Stimulated activated CD8-positive, alpha-beta memory T cell treated with anti-CD3 and anti-CD28 coated beads, Interleukin-12 subunit alpha, Interleukin-12 subunit beta, amount 100 ng/mL, for 1 hour (primary cell): Measurements from ENCODE around the gene SHC2.
A peak's percentile ranks its signal among the peaks of the same experiment; 100 is the strongest.
"Not testable (repeated sequence)": the region's sequence is repeated elsewhere in the genome, so short reads cannot be mapped to it uniquely, and the experiment has no call there.

Experiments
- DNase-seq: peaks from one replicate; pipeline ENCODE4 v3.0.0-alpha.2; 2020; ENCODE audit warnings: low read depth

Gene SHC2

GRCh38 chr19:389255-389934, 71.4 kb downstream of the SHC2 start:
- DNase-seq, result no peak

- no peak for DNase-seq
These were observed 72.1 kb downstream of the SHC2 start for GRCh38 chr19:388691-389090.

- no peak for DNase-seq
These were observed 73.1 kb downstream of the SHC2 start for GRCh38 chr19:387777-388176.

GRCh38 chr19:386632-387301, 74.1 kb downstream of the SHC2 start:
- not testable (repeated sequence) for DNase-seq

- not testable (repeated sequence) for DNase-seq
These were observed 74.6 kb downstream of the SHC2 start for GRCh38 chr19:386189-386588.

- no peak for DNase-seq
These were observed 76.0 kb downstream of the SHC2 start for GRCh38 chr19:384799-385169.

- no peak for DNase-seq
These were observed 76.7 kb downstream of the SHC2 start for GRCh38 chr19:383922-384798.

- no peak for DNase-seq
These were observed 77.8 kb downstream of the SHC2 start for GRCh38 chr19:383040-383439.

- DNase-seq, result peak; percentile 5
These were observed 78.3 kb downstream of the SHC2 start for GRCh38 chr19:382578-382977.

GRCh38 chr19:381901-382300, 78.9 kb downstream of the SHC2 start:
- not testable (repeated sequence) for DNase-seq

GRCh38 chr19:380618-381219, 80.1 kb downstream of the SHC2 start:
- DNase-seq, result not testable (repeated sequence)

- no peak for DNase-seq
These were observed 81.0 kb downstream of the SHC2 start for GRCh38 chr19:379796-380195.

- DNase-seq, result no peak
These were observed 82.1 kb downstream of the SHC2 start for GRCh38 chr19:378706-379105.

GRCh38 chr19:377801-378581, 82.8 kb downstream of the SHC2 start:
- DNase-seq, result no peak

- no peak for DNase-seq
These were observed 84.7 kb downstream of the SHC2 start for GRCh38 chr19:376111-376470.

- no peak for DNase-seq
These were observed 85.3 kb downstream of the SHC2 start for GRCh38 chr19:375395-376110.

- no peak for DNase-seq
These were observed 86.0 kb downstream of the SHC2 start for GRCh38 chr19:374886-375235.

- DNase-seq, result no peak
These were observed 86.5 kb downstream of the SHC2 start for GRCh38 chr19:374183-374885.

GRCh38 chr19:373391-374182, 87.2 kb downstream of the SHC2 start:
- DNase-seq, result no peak
